Glutamatergic neuron (in vitro differentiated cells): ENCODE data around the gene CFAP299. TPM values are rescaled to one million over a fixed set of nuclear protein-coding genes. Genes with fewer than 3 reads are reported as not detected.

Experiments used
- DNase-seq: peaks from one replicate; pipeline ENCODE4 v3.0.0; 2022
- H3K27ac Mint-ChIP-seq: one replicate; pipeline ENCODE4 v1.8.0; 2020; ENCODE audit warnings: mild to moderate bottlenecking, mixed read lengths, inconsistent platforms; ENCODE audit not compliant: unreplicated experiment
- H3K27me3 Mint-ChIP-seq: one replicate; pipeline ENCODE4 v1.8.0; 2020; ENCODE audit warnings: mild to moderate bottlenecking, moderate library complexity, mixed read lengths, inconsistent platforms; ENCODE audit not compliant: unreplicated experiment
- H3K36me3 Mint-ChIP-seq: one replicate; pipeline ENCODE4 v1.8.0; 2020; ENCODE audit warnings: mild to moderate bottlenecking, mixed read lengths, inconsistent platforms; ENCODE audit not compliant: unreplicated experiment
- H3K4me1 Mint-ChIP-seq: one replicate; pipeline ENCODE4 v1.8.0; 2020; ENCODE audit warnings: mild to moderate bottlenecking, low read depth, mixed read lengths, inconsistent platforms; ENCODE audit not compliant: unreplicated experiment
- H3K4me3 Mint-ChIP-seq: one replicate; pipeline ENCODE4 v1.8.0; 2020; ENCODE audit warnings: mild to moderate bottlenecking, mixed read lengths, inconsistent platforms; ENCODE audit not compliant: unreplicated experiment
- H3K9me3 Mint-ChIP-seq: one replicate; pipeline ENCODE4 v1.8.0; 2020; ENCODE audit warnings: mild to moderate bottlenecking, moderate library complexity, mixed read lengths, inconsistent platforms; ENCODE audit not compliant: unreplicated experiment
- total RNA-seq: library from RNA; stranded (reverse); fragmentation: NEBNext Ultra II Directional; extraction: Animal tissue kit (Norgen Biotek cat#: 25700); gene quantifications from one replicate; pipeline ENCODE4 v1.2.1, GENCODE V29; 2021; ENCODE audit not compliant: unreplicated experiment
- TF ChIP-seq, protein P1 (sequence below): fragments of 200-600 bp; sonication (generic); IDR thresholded peaks from one replicate; pipeline ENCODE4 v1.5.0; 2021; ENCODE audit not compliant: partially characterized antibody, unreplicated experiment

CFAP299 gene
- total RNA-seq, 1 donor from 2014 or later: not detected

DNA sequence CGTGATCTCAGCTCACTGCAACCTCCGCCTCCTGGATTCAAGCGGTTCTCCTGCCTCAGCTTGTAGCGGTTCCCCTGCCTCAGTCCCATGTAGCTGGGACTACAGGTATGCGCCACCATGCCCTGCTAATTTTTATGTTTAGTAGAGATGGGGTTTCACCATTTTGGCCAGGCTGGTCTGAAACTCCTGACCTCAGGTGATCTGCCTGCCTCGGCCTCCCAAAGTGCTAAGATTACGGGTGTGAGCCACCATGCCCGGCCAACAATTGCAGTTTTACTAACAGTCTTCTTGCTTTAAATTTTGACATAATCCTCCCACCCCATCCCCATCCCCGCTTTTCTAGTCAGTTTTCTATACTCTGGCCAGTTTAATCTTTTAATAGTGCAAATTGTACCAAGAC lies 112.0 kb downstream of the CFAP299 start:
- Mint-ChIP-seq H3K4me3 (no peak overlapping the region), H3K27me3 (no peaks in the 10 kb centered on the region), H3K27ac (no peak overlapping the region), H3K4me1 (no peaks in the 10 kb centered on the region), H3K9me3 (peaks cover 2% of the 10 kb centered on the region), H3K36me3 (peaks cover 3% of the 10 kb centered on the region)
- TF ChIP-seq, protein P1, sequence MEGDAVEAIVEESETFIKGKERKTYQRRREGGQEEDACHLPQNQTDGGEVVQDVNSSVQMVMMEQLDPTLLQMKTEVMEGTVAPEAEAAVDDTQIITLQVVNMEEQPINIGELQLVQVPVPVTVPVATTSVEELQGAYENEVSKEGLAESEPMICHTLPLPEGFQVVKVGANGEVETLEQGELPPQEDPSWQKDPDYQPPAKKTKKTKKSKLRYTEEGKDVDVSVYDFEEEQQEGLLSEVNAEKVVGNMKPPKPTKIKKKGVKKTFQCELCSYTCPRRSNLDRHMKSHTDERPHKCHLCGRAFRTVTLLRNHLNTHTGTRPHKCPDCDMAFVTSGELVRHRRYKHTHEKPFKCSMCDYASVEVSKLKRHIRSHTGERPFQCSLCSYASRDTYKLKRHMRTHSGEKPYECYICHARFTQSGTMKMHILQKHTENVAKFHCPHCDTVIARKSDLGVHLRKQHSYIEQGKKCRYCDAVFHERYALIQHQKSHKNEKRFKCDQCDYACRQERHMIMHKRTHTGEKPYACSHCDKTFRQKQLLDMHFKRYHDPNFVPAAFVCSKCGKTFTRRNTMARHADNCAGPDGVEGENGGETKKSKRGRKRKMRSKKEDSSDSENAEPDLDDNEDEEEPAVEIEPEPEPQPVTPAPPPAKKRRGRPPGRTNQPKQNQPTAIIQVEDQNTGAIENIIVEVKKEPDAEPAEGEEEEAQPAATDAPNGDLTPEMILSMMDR: no peak
- DNase-seq: no peak

DNA sequence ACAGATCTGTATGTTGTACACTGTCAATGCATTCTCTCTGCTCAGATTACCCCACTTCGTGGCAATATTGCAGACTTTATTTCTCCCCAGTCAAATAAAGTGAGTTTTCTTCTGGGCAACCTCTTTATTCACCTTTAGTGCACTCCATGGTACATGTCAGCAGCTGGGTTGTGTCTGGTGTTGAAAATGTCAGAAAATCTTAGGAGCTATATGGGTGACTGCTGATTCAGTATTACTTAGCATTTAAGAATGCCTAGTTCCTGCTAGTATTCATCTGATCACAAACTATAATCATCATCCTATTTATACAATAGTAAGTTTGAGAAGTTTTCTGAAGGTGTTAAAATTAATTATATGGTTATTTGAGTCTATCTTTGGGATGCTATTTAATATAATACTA lies 112.5 kb downstream of the CFAP299 start:
- H3K9me3 Mint-ChIP-seq: peaks cover 2% of the 10 kb centered on the region
- no peaks in the 10 kb centered on the region for H3K27me3 Mint-ChIP-seq
- no peak overlapping the region for H3K4me3 Mint-ChIP-seq
- TF ChIP-seq, protein P1: no peak
- H3K4me1 Mint-ChIP-seq: no peaks in the 10 kb centered on the region
- no peak for DNase-seq
- H3K36me3 Mint-ChIP-seq: no peaks in the 10 kb centered on the region
- H3K27ac Mint-ChIP-seq: no peak overlapping the region

DNA sequence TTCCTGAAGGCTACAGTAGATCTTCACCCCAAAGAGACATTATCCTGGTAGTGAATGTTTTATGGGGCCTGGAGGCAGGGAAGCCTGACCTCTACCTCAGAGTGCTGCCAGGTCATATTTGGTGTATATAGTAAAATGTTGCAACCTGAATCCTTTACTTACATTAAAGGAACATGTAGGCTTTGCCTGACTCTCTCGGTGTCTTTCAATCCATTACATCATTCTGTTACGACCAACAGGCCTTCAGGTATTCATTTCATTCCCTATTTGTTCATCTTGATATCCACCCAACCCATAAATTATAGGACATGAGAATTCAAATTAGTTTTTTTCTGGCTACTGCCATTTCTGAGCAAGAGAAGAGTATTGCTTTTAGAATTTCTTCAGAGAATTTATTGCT lies 116.5 kb downstream of the CFAP299 start:
- H3K27ac Mint-ChIP-seq: no peak overlapping the region
- TF ChIP-seq, protein P1: no peak
- no peaks in the 10 kb centered on the region for H3K36me3 Mint-ChIP-seq
- H3K27me3 Mint-ChIP-seq: no peaks in the 10 kb centered on the region
- no peaks in the 10 kb centered on the region for H3K9me3 Mint-ChIP-seq
- H3K4me1 Mint-ChIP-seq: no peaks in the 10 kb centered on the region
- DNase-seq: no peak
- H3K4me3 Mint-ChIP-seq: no peak overlapping the region

DNA sequence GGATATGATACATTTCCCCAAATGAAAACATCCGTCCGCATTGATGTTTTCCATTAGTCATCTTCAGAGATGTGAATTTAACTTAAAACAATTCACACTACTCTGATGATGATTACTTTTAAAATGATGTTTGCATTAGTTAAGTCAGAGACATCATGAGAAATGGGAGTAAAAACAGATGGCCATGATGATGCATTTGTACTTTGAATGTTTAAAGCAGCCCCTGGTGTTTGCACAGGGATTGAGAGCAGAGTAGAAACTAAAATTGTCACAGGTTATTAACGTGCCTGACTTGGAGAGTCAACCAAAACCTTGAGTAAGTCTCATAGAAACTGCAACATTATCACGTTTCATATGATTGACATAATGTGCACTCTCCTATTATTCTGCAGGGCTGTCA lies 117.2 kb downstream of the CFAP299 start:
- H3K9me3 Mint-ChIP-seq: no peaks in the 10 kb centered on the region
- no peak overlapping the region for H3K4me3 Mint-ChIP-seq
- H3K27ac Mint-ChIP-seq: no peak overlapping the region
- H3K27me3 Mint-ChIP-seq: no peaks in the 10 kb centered on the region
- no peak for DNase-seq
- no peaks in the 10 kb centered on the region for H3K36me3 Mint-ChIP-seq
- TF ChIP-seq, protein P1: no peak
- H3K4me1 Mint-ChIP-seq: no peaks in the 10 kb centered on the region

DNA sequence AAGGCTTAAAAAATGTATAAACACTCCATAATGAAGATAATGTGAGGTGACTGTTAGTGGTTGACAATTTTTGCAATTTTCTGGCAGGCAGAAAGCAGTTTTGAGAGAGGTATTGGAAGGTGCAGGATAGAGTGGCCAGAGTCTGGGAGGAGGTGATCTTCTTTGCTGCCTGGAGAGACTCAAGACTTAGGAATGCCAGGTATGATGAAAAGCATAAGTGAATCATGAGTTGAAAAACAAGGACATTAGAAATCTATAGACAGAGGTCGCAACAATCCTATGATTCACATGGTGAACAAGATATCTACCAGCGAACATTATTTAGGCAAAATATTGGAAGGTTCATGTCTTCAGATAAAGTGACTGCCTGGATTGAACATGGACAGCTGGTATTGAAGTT lies 118.5 kb downstream of the CFAP299 start:
- H3K36me3 Mint-ChIP-seq: no peaks in the 10 kb centered on the region
- no peak for DNase-seq
- H3K27me3 Mint-ChIP-seq: no peaks in the 10 kb centered on the region
- H3K4me1 Mint-ChIP-seq: no peaks in the 10 kb centered on the region
- H3K4me3 Mint-ChIP-seq: no peak overlapping the region
- no peaks in the 10 kb centered on the region for H3K9me3 Mint-ChIP-seq
- H3K27ac Mint-ChIP-seq: no peak overlapping the region
- TF ChIP-seq, protein P1: no peak
